C1 segment of cervical spinal cord (tissue), 14 donors: ENCODE data around the gene ZNF552.

ENCODE experiments used
- DNase-seq, 14 donors: peaks; one replicate each; lab custom pipeline; 2025; lab: John Stamatoyannopoulos, UW

The ZNF552 gene

GRCh38 chr19:57779220-57779845, 35.4 kb downstream of the ZNF552 start:
- DNase-seq = no peak

- DNase-seq = no peak
Observed at GRCh38 chr19:57778336-57778735, 36.4 kb downstream of the ZNF552 start.

GRCh38 chr19:57776764-57777296, 37.9 kb downstream of the ZNF552 start:
- DNase-seq = no peak

- no peak for DNase-seq
Observed at GRCh38 chr19:57773488-57773887, 41.2 kb downstream of the ZNF552 start.

GRCh38 chr19:57771417-57771816, 43.3 kb downstream of the ZNF552 start:
- no peak for DNase-seq

- peak; percentile 12 to 92 (median 82) for DNase-seq
Observed at GRCh38 chr19:57769345-57770131, 45.2 kb downstream of the ZNF552 start, which contains the start of gene ZNF586. Gene ZNF586, plus strand, starts transcription at chr19:57769676. Its CDS starts 167 bp downstream, at chr19:57769843.

GRCh38 chr19:57759096-57759495, 55.6 kb downstream of the ZNF552 start:
- peak in 1 of 14 donors; percentile 4 for DNase-seq

GRCh38 chr19:57757941-57758340, 56.8 kb downstream of the ZNF552 start:
- no peak for DNase-seq
